GM15510 (cell line): ENCODE results near the gene DHRS3.

ENCODE experiments used
- POLR2A ChIP-seq: IDR thresholded peaks from 3 replicates; pipeline ENCODE4 v1.6.1; 2011; ENCODE audit warnings: borderline replicate concordance; ENCODE audit not compliant: insufficient read length; ENCODE audit errors: extremely low read depth

DHRS3 gene, protein sequence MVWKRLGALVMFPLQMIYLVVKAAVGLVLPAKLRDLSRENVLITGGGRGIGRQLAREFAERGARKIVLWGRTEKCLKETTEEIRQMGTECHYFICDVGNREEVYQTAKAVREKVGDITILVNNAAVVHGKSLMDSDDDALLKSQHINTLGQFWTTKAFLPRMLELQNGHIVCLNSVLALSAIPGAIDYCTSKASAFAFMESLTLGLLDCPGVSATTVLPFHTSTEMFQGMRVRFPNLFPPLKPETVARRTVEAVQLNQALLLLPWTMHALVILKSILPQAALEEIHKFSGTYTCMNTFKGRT

DNA sequence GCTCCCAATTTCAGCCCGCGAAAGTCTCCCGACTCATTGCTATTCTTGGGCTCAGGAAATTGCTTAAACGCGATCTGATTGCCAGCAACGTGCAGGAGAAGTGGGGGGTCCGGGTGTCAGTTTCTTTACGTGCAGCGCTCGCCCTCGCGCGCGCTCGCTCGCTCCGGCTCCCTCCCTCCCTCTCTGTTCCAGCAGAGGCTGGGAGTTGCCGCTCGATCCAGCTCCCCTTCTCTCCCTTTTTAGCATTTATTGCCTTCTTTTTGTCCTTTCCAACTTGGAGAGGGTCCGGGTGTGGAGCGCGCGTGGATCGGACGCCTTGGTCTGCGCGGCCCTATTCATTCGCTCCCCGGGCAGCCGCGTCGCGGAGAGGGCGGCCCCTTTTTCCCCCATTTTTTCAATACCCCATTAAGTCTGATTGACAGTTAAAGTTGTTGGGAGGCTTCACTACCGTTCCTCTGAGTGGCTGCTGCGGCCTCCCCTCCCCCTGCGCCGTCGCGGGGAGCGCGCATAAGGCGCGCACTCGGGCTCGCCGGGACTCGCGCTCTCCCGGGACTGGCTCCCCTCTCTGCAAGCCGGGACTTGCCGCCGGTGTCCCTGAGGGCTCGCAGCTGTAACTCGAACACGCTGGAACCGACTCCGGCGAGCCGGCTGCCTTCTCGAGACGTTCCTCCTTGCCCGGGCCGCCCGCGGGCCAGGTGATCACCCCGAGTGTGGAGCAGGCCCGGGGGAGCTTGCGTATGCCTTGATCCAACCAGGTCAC, at the start of gene DHRS3:
DHRS3 (minus strand) TSS at position 310 of the 760 bp plus-strand sequence. CDS start 862 bp downstream, outside the sequence.
- no peak for TF ChIP-seq POLR2A

DNA sequence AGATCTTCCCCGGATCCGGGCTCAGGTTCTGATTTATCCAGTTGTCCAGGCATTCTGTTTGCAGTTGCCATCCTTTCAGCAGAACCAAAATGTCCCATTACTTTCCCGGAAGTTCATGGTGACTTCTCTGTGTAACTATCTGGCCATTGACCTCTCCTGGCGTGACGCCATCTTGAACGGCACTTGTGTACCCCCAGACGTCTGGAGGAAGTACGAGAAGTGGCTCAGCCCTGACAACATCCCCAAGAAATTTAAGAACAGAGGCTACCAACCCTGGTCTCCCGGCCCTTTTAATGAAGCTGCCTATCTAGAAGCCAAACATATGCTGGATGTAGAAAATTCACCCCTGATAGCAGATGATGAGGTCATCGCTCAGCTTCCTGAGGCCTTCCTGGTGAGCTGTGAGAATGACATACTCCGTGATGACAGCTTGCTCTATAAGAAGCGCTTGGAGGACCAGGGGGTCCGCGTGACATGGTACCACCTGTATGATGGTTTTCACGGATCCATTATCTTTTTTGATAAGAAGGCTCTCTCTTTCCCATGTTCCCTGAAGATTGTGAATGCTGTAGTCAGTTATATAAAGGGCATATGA, 48.2 kb upstream of the DHRS3 start:
- no peak for TF ChIP-seq POLR2A

DNA sequence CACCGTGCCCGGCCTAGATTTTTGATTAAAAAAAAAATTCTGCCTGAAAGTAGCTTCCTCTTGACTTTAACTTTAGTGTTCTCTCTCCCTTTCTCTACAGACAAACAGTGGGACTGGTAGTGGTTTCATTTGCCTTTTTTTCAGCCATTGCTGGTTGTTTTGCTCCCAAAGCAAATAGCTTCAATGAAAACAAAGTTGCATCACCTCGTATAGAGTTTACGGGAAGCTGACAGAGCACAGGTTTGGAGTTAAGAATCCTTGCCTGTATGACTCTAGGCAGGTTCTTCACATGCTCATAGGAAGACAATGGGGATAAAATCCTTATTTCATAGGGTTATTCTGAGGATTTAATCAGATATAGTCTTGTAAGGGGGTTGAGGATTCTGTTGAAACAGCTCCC, 47.5 kb upstream of the DHRS3 start:
- TF ChIP-seq POLR2A, result no peak

DNA sequence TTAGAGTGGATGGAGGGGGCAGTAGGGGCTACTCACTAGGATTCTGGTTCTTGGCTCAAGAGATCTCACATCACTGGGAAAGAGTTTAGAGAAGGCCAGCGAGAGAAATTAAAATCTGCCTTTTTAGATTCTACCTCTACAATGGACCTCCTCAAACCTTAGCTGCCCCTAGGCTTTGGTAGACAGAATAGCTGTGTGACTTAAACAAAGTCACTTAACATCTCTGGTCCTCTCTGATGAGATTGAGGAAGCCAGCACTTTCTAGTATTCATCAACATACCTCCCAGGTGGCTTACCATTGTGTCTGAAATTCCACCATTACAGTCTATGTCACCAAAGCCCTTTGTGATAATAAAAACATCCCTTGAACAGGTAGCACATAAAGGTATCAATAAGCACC, 44.5 kb upstream of the DHRS3 start:
- TF ChIP-seq POLR2A, result no peak

DNA sequence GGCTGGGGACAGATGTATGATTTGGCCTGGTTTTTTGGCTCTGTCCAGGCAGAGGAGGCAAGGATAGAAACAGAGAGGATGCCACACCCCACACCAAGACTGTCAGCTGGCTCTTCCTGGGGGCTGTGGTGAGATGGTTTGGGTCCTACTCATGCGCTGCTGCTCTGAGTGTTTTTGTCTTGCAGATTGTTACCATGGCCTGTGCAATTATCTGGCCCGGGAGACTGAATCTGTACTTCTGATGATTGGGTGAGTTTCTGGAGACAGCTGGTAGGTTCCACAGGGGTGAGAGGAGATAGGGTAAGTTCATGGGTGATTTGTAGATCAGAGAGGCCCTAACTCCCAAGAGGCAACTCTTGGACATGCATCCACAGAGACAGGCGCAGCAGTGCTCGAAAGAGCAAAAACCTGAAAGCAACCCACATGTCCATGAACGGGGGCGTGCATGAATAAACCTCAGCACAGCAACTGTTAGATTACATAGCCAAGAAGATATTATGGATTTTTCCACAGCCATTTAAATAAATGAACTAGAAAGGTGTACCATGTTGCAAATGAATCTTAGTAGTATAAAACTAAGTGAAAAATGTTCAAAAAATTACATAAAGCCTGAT, 43.7 kb upstream of the DHRS3 start:
- TF ChIP-seq POLR2A, result no peak

DNA sequence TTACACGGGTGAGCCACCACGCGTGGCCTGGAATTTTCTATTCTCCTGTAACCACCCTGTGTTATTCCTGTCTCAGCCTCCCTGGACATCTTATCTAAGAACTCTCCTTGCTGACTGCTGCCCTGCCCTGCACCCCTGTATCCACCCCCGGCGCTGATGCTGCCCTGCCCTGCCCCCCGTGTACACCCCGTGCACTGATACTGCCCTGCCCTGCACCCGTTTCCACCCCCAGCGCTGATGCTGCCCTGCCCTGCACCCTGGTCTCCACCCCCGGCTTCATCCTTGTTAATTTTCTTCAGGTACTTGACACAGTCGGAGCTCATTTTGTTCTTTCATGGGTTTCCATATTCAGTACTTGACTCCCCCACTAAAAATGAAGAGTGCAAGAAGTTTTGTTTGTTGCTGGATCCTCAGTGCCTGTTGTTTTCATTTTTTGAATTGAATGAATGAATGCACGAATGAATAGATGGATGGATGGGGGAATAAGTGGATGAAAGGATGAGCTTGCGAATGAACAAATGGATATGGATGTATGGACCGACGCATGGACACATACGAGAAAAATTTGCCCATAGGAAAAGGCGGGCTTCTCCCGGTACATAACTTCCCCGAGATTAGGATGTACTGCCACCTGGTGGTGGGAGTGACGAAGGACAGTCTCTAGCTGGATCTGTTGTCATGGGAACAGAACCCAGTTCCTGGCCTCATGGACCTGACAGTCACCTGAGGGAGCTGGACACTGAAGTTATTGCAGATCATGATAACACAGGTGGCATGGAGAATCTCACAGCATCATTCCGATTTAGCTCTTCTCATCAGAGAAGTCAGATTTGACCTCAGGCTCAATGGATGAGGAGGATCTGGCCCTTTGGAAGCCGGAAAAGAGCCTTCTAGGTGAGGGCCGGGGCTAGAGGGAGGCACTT, 40.8 kb upstream of the DHRS3 start:
- no peak for TF ChIP-seq POLR2A

DNA sequence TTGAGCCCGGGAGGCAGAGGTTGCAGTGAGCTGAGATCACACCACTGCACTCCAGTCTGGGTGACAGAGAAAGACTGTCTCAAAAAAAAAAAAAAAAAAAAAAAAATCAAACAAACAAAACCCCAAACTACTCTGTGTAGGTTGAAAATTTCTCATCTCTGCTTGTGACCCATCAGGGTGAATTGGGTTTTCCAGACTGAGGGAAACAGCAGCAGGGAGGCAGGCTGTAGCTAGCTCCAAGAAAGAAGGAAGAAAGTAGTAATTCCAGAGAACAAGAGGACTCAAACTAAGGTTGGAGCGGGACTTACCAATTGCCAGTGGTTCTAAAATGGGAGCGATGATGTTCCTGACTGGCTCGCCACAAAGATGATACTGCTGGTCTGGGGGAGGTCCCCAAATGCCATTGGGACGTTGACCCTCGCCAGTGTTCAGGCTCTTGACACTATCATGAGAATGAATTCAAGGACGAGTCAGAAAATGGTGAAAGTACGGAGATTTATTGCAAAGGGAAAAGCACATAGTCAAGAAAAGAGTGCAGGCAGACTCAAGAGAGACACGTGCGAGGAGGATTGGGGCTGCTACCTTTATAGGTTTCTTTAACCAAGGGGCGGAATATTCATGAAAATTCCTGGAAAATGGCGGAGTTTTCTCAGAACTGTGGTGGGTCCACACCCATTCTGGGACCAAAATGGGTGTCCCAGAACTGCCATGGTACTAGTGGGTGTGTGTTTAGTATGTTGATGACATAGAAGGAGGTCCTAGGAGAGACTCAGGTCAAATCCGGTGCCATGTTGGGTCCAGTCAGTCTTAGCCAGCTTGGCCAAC, 39.3 kb upstream of the DHRS3 start:
- no peak for TF ChIP-seq POLR2A

DNA sequence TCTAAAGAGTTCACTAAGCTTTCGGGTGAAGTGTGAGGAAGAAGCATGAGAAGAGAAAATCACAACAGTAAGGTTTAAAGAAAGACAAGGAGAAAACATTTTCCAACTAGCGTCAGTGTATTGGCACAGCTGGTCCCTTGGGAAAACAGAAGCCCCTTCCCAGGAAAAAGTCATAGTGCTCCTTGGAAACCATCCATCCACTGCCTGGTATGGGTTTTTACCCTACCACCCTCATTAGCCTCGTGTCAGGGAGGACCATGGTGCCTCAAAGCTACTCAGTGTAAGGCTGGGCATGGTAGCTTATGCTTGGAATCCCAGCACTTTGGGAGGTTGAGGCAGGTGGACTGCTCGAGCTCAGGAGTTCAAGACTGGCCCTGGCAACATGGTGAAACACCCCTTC, 38.6 kb upstream of the DHRS3 start:
- no peak for TF ChIP-seq POLR2A

DNA sequence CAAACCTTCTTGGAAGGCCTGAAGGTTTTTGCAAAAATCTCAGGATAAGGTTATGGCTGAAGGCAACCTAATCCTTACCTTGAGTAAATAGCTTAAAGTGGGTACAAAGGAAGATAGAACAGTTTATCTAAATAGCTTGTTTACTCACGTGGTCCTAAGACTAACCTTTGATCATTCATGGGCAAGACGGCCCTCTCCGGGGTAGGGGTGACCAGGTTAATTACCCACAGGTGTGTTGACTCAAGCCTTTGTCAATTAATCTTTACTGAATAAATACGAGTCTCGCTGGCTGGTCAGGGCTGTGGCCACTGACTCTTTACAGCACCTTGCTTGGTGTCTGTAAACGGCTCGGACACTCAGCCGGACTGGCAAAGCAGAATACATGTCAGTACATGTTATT, 36.6 kb upstream of the DHRS3 start:
- TF ChIP-seq POLR2A, result no peak

DNA sequence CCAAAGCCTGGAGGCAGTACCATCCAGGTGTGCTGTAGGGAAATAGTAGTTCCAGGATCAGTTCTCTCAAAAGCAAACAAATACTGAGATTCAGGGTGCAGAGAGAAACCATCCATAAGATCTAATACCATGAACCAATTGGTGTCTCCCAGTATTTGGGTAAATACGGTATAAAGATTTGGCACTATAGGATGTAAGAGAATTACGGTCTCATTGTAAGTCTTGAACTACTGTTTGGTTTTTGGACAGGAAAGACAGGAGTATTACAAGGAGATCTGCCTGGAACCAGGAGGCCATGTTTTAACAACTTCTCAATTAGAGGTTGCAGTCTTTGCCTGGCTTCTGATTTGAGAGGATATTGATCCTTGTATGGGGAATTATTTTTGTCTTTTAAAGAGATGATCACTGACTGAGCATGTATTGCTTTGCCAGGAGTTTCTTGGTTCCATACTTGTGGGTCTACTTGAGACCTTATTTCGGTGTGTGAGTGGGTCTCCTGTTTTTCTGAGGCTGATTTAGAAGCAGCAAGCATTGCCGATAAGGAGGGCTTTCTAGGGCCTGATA, 36.1 kb upstream of the DHRS3 start:
- no peak for TF ChIP-seq POLR2A

DNA sequence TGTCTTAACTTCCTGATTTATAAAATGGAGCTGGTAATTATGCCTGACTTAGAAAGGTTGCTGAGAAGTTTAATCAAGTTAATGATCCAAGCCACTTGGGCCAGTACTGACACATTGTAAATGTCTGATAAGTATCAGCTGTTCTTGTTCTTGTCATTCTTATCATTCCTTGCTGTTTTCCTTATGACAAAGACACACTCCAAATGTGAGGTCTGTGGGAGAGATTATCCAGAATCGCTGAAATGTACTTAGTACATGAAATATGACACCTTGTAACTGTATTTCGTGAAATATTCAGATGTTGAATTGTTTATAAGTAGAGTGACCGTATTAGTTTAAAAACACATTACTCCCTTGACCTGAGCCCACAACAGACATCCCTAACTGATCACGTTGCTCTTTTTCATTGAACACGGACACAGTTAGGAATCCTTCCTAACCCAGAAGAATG, 32.0 kb upstream of the DHRS3 start:
- TF ChIP-seq POLR2A, result no peak

DNA sequence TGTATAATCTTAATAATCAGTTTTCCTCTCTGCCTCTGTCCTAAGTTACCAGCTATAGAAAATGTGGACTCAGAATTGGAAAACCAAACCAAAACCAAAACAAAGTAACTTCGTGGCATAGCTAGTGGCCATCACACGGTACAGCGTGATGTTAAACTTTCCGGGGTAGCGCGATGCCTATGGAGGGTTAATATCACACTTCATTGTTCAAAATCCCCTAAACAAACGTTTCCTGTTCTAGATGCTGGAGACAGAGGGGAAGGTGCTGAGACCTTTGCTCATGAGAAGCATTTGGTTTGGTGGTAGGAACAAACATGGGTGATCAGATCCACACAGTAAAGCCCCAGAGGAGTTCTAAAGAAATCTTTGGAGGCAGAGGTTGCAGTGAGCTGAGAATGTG, 30.7 kb upstream of the DHRS3 start:
- TF ChIP-seq POLR2A, result no peak

DNA sequence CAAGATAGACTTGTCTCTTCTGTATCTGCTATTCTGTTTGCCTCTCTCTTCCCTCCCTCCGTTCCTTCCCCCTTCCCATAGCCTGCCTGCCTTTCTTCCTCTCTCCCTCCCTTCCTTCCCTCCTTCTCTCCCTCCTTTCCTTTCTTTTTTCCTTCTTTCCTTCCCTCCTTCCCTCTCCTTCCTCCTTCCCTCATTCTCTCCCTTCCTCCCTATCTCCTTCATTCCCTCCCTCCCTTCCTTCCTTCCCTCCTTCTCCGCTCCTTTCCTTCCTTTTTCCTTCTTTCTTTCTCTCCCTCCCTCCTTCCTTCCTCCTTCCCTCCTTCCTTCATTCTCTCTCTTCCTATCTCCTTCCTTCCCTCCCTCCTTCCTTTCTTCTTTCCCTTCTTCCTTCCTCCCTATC, 26.8 kb upstream of the DHRS3 start:
- no peak for TF ChIP-seq POLR2A

DNA sequence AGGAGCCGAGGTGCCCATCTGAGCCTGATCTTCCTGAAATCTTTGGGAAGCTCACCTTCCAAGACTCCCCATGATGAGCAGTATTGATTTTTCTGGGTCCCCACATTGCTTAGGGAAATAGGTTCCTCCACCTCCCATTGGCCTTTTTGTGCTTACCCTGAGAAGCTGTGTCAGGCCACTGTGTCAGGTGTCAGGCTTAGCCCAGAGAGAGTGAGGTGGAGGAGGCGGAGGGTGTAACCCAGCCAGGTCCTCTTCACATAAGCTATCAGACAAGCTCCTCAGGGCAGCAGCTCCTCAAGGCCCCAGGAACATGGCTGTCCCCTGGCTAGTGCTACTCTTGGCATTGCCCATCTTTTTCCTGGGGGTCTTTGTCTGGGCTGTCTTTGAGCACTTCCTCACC, 26.2 kb upstream of the DHRS3 start:
- TF ChIP-seq POLR2A, result no peak

DNA sequence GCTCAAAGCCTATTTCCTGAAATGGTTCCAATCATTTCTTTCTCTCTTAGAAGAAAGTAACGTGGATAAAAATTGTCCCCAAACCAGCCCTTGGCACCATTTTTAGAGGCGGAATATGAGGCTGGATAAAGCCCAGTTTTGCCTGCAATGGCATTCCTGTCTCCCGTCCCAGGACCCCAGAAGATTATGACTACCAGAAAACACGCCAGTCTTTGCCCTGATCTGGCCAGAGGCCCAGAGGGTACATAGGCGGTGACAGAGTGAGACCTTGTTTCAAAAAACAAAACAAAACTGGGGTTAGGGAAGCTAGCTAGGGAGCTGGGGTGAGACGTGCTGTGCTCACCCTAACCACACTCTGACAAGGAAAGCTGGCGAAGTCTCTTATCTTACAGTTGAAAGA, 25.8 kb upstream of the DHRS3 start, which contains the start of gene AADACL4:
AADACL4 (plus strand) TSS at position 301 of the 400 bp plus-strand sequence. CDS start 462 bp downstream, outside the sequence.
- TF ChIP-seq POLR2A, result no peak
